HepG2 (cell line): ENCODE measurements around the gene SAE1. TPM values are rescaled to one million over a fixed set of nuclear protein-coding genes. Genes with fewer than 3 reads are reported as not detected.
A peak's percentile ranks its signal among the peaks of the same experiment; 100 is the strongest.

ENCODE experiments used
- ARID2 ChIP-seq: sonication (generic); formaldehyde crosslinking; IDR thresholded peaks from 2 replicates; pipeline ENCODE4 v1.8.1; 2022; ENCODE audit warnings: mild to moderate bottlenecking, missing genetic modification reagents, borderline replicate concordance
- CREB3 ChIP-seq: sonication (generic); formaldehyde crosslinking; IDR thresholded peaks from 2 replicates; pipeline ENCODE4 v1.5.0; 2020; ENCODE audit warnings: missing genetic modification reagents
- DZIP1 ChIP-seq: sonication (generic); formaldehyde crosslinking; IDR thresholded peaks from 2 replicates; pipeline ENCODE4 v1.5.0; 2020; ENCODE audit warnings: mild to moderate bottlenecking, missing genetic modification reagents
- E2F5 ChIP-seq: sonication (generic); formaldehyde crosslinking; conservative IDR thresholded peaks from 2 replicates; pipeline ENCODE4 v1.4.0; 2020; ENCODE audit warnings: missing genetic modification reagents
- ETS1 ChIP-seq: sonication (generic); formaldehyde crosslinking; IDR thresholded peaks from 2 replicates; pipeline ENCODE4 v1.4.0; 2020; ENCODE audit warnings: missing genetic modification reagents
- KMT2A ChIP-seq: sonication (generic); formaldehyde crosslinking; IDR thresholded peaks from 2 replicates; pipeline ENCODE4 v1.4.0; 2020; ENCODE audit warnings: missing genetic modification reagents
- MLXIP ChIP-seq: sonication (generic); formaldehyde crosslinking; IDR thresholded peaks from 2 replicates; pipeline ENCODE4 v1.9.0; 2021; ENCODE audit warnings: missing genetic modification reagents, borderline replicate concordance
- NR2F6 ChIP-seq, 2 experiments: IDR thresholded peaks; 2 replicates each; pipeline ENCODE4 v1.6.1; 2016; ENCODE audit warnings: antibody characterized with exemption in 1 of 2, mild to moderate bottlenecking in 1 of 2
- SMARCE1 ChIP-seq: fragments of 450-650 bp; IDR thresholded peaks from 2 replicates; pipeline ENCODE4 v1.6.1; 2017; ENCODE audit warnings: borderline replicate concordance
- SP2 ChIP-seq: sonication (generic); formaldehyde crosslinking; IDR thresholded peaks from 2 replicates; pipeline ENCODE4 v1.5.1; 2020; ENCODE audit warnings: mild to moderate bottlenecking, missing genetic modification reagents
- SUZ12 ChIP-seq: fragments of 150-350 bp; IDR thresholded peaks from 2 replicates; pipeline ENCODE4 v1.6.1; 2014; ENCODE audit warnings: low read depth, low read length
- YY1 ChIP-seq: IDR thresholded peaks from 2 replicates; pipeline ENCODE4 v1.6.1; 2011; ENCODE audit warnings: low read length, low read depth, moderate library complexity, mild to moderate bottlenecking; ENCODE audit not compliant: insufficient read depth, insufficient replicate concordance
- ZBTB44 ChIP-seq: sonication (generic); formaldehyde crosslinking; IDR thresholded peaks from 2 replicates; pipeline ENCODE4 v1.4.0; 2020; ENCODE audit warnings: missing genetic modification reagents
- ZFP36L1 ChIP-seq: sonication (generic); formaldehyde crosslinking; IDR thresholded peaks from 2 replicates; pipeline ENCODE4 v1.8.0; 2022; ENCODE audit warnings: mild to moderate bottlenecking, missing genetic modification reagents, moderate library complexity
- ZNF101 ChIP-seq: sonication (generic); formaldehyde crosslinking; IDR thresholded peaks from 2 replicates; pipeline ENCODE4 v1.4.0; 2020; ENCODE audit warnings: mild to moderate bottlenecking, low read depth, missing genetic modification reagents, borderline replicate concordance
- ZNF496 ChIP-seq: sonication (generic); formaldehyde crosslinking; IDR thresholded peaks from 2 replicates; pipeline ENCODE4 v1.8.1; 2023; ENCODE audit warnings: mild to moderate bottlenecking, moderate library complexity, missing genetic modification reagents; ENCODE audit not compliant: insufficient replicate concordance
- ZNF782 ChIP-seq: sonication (generic); formaldehyde crosslinking; IDR thresholded peaks from 2 replicates; pipeline ENCODE4 v1.4.0; 2020; ENCODE audit warnings: missing genetic modification reagents, mild to moderate bottlenecking, borderline replicate concordance
- polyA plus RNA-seq, 8 experiments: library from polyadenylated mRNA; depleted of rRNA in 3 of 8; stranded (reverse) in 7 of 8; unstranded in 1 of 8; fragments of >200 nt; fragmentation: Illumina TruSeq in 4 of 8; extraction: Trizol in 4 of 8; gene quantifications; 2 replicates each; pipeline versions ENCODE4 v1.2.1 to v1.2.3, GENCODE V29; 2011 to 2016; ENCODE audit warnings: low read depth in 4 of 8, missing spikeins in 1 of 8, mixed read lengths in 1 of 8; ENCODE audit not compliant: insufficient read depth in 1 of 8
- total RNA-seq, 5 experiments: library from RNA; depleted of rRNA; stranded (reverse); fragments of >200 nt; fragmentation: Illumina TruSeq; extraction: Trizol; gene quantifications; 2 replicates each; pipeline ENCODE4 v1.2.3, GENCODE V29; 2016; ENCODE audit warnings: low read depth in 1 of 5

The SAE1 gene
- total and polyA plus RNA-seq, 2 of the 13 experiments (the other 11 are each of a cell fraction or from before 2014, with no cell fraction given) = 87.6 to 197 TPM

GRCh38 chr19:47112166-47112996 is 18.3 kb upstream of the SAE1 start (continued):
- TF ChIP-seq MLXIP (CRISPR knock-in tag) = no peak; the same call in 1 of the 2 replicates
- TF ChIP-seq DZIP1 (CRISPR knock-in tag) = 0 out of 2 replicates have a peak, but pooled peaks have one; percentile 57
- no peak for TF ChIP-seq SMARCE1
- TF ChIP-seq ZBTB44 = 0 out of 2 replicates have a peak, but pooled peaks have one; percentile 45
- no peak for TF ChIP-seq ARID2 (CRISPR knock-in tag)
- TF ChIP-seq E2F5 (CRISPR knock-in tag) = 0 out of 2 replicates have a peak, but pooled peaks have one; percentile 13
- no peak for TF ChIP-seq NR2F6 (IDR thresholded peaks at IDR 0.05)
- TF ChIP-seq NR2F6 (CRISPR knock-in tag; IDR thresholded peaks at IDR 0.05) = no peak
- no peak for TF ChIP-seq SUZ12
- no peak for TF ChIP-seq CREB3
- TF ChIP-seq KMT2A (CRISPR knock-in tag) = no peak
- peak; percentile 96 for TF ChIP-seq YY1
- TF ChIP-seq ZNF782 (CRISPR knock-in tag) = no peak
- TF ChIP-seq ZNF496 (CRISPR knock-in tag) = no peak
- no peak for TF ChIP-seq ETS1
- no peak for TF ChIP-seq ZNF101
- TF ChIP-seq SP2 = no peak
- TF ChIP-seq ZFP36L1 = 0 out of 2 replicates have a peak, but pooled peaks have one; percentile 58
